SK-N-SH (cell line): ENCODE results near the gene ADISSP. TPM values are rescaled to one million over a fixed set of nuclear protein-coding genes. Genes with fewer than 3 reads are reported as not detected.

Experiments
- CTCF ChIA-PET: fragments of 300-600, 350-600 bp; formaldehyde crosslinking; extraction: SDS; loops from one replicate; lab custom pipeline; 2021; lab: Yijun Ruan, JAX
- POLR2A ChIA-PET: fragments of 350-600 bp; sonication (Branson Sonifier 250); formaldehyde crosslinking; extraction: SDS; loops from one replicate; lab custom pipeline; 2020; ENCODE audit warnings: antibody characterized with exemption, inconsistent platforms; lab: Yijun Ruan, JAX
- DNase-seq: peaks from one replicate; pipeline ENCODE4 v3.0.0; 2012
- H2AFZ ChIP-seq: fragments of 200-600 bp; sonication (generic); 2 replicates; pipeline ENCODE4 v1.8.1; 2016; ENCODE audit warnings: antibody characterized with exemption, mild to moderate bottlenecking, low read depth
- H3F3A ChIP-seq: fragments of 200-600 bp; sonication (generic); replicated peaks from 2 replicates; pipeline ENCODE3; 2016; ENCODE audit warnings: antibody characterized with exemption, mild to moderate bottlenecking; ENCODE audit not compliant: insufficient read depth
- H3K27ac ChIP-seq, 2 experiments: fragments of 200-500 bp in 1 of 2; fragments of 200-600 bp in 1 of 2; sonication (Bioruptor generic) in 1 of 2; sonication (generic), shearing (Covaris generic) in 1 of 2; 2 replicates each; pipeline versions ENCODE4 v1.5.1 to v1.6.1; 2014 to 2016; ENCODE audit warnings: low read depth in 2 of 2, inconsistent platforms in 1 of 2, low read length in 1 of 2, mild to moderate bottlenecking in 1 of 2, mixed read lengths in 1 of 2
- H3K27me3 ChIP-seq: fragments of 200-600 bp; sonication (generic), shearing (Covaris generic); 2 replicates; pipeline ENCODE4 v1.6.1; 2016; ENCODE audit warnings: mixed run types; ENCODE audit not compliant: insufficient read depth
- H3K36me3 ChIP-seq, 2 experiments: fragments of 200-500 bp in 1 of 2; fragments of 200-600 bp in 1 of 2; sonication (Bioruptor generic) in 1 of 2; sonication (generic) in 1 of 2; replicated peaks in 1 of 2; 2 replicates each; pipeline versions ENCODE3 to v1.5.1; 2014 to 2016; ENCODE audit warnings: low read length in 1 of 2, mild to moderate bottlenecking in 1 of 2; ENCODE audit not compliant: insufficient read depth in 2 of 2, control insufficient read depth in 1 of 2
- H3K4me1 ChIP-seq, 2 experiments: fragments of 200-500 bp in 1 of 2; fragments of 200-600 bp in 1 of 2; sonication (Bioruptor generic) in 1 of 2; sonication (generic), shearing (Covaris generic) in 1 of 2; 2 replicates each; pipeline versions ENCODE4 v1.5.1 to v1.6.1; 2014 to 2016; ENCODE audit warnings: low read depth in 1 of 2, low read length in 1 of 2, mixed run types in 1 of 2; ENCODE audit not compliant: insufficient read depth in 2 of 2, control insufficient read depth in 1 of 2
- H3K4me2 ChIP-seq: fragments of 200-600 bp; sonication (generic), shearing (Covaris generic); 2 replicates; pipeline ENCODE4 v1.6.1; 2017; ENCODE audit warnings: mixed run types
- H3K4me3 ChIP-seq, 2 experiments: fragments of 200-500 bp in 1 of 2; fragments of 200-600 bp in 1 of 2; sonication (Bioruptor generic) in 1 of 2; sonication (generic), shearing (Covaris generic) in 1 of 2; 2 replicates each; pipeline versions ENCODE4 v1.5.1 to v1.8.1; 2014 to 2016; ENCODE audit warnings: low read depth in 2 of 2, inconsistent platforms in 1 of 2, low read length in 1 of 2, mild to moderate bottlenecking in 1 of 2, mixed read lengths in 1 of 2, moderate library complexity in 1 of 2
- H3K79me2 ChIP-seq: fragments of 200-600 bp; sonication (generic); 2 replicates; pipeline ENCODE4 v1.8.1; 2017; ENCODE audit warnings: mild to moderate bottlenecking; ENCODE audit not compliant: insufficient read depth
- H3K9ac ChIP-seq: fragments of 200-600 bp; sonication (generic); 2 replicates; pipeline ENCODE4 v1.6.1; 2017; ENCODE audit warnings: mixed run types
- H3K9me2 ChIP-seq: fragments of 200-600 bp; sonication (generic); 2 replicates; pipeline ENCODE4 v1.6.1; 2017; ENCODE audit warnings: mixed run types
- H3K9me3 ChIP-seq: fragments of 200-600 bp; sonication (generic); 2 replicates; pipeline ENCODE4 v1.6.1; 2017; ENCODE audit warnings: mixed run types, mild to moderate bottlenecking, moderate library complexity
- H4K20me1 ChIP-seq: fragments of 200-600 bp; sonication (generic); 2 replicates; pipeline ENCODE4 v1.6.1; 2017; ENCODE audit warnings: mild to moderate bottlenecking, mixed run types; ENCODE audit not compliant: insufficient read depth
- CHD2 ChIP-seq: fragments of 150-350 bp; IDR thresholded peaks from 2 replicates; pipeline ENCODE4 v1.6.1; 2018; ENCODE audit warnings: low read length; ENCODE audit not compliant: partially characterized antibody
- EZH2phosphoT487 ChIP-seq: fragments of 200-600 bp; sonication (generic); IDR thresholded peaks from 2 replicates; pipeline ENCODE4 v1.6.1; 2017; ENCODE audit warnings: low read depth, mixed run types, mild to moderate bottlenecking, antibody characterized with exemption, moderate library complexity, borderline replicate concordance
- FOSL2 ChIP-seq: IDR thresholded peaks from 2 replicates; pipeline ENCODE4 v1.4.0; 2012; ENCODE audit warnings: low read depth, mild to moderate bottlenecking, moderate library complexity, borderline replicate concordance
- FOXM1 ChIP-seq: IDR thresholded peaks from 2 replicates; pipeline ENCODE4 v1.4.0; 2012; ENCODE audit warnings: low read depth, mild to moderate bottlenecking
- GABPA ChIP-seq: IDR thresholded peaks from 2 replicates; pipeline ENCODE4 v1.4.0; 2012; ENCODE audit warnings: low read depth, mild to moderate bottlenecking
- IRF3 ChIP-seq: fragments of 150-350 bp; IDR thresholded peaks from 2 replicates; pipeline ENCODE4 v1.6.1; 2016; ENCODE audit warnings: mild to moderate bottlenecking, low read depth, low read length
- MEF2A ChIP-seq: IDR thresholded peaks from 2 replicates; pipeline ENCODE4 v1.4.0; 2012; ENCODE audit warnings: low read depth, borderline replicate concordance
- MXI1 ChIP-seq: IDR thresholded peaks from 2 replicates; pipeline ENCODE4 v1.6.1; 2012; ENCODE audit warnings: mild to moderate bottlenecking, low read depth, low read length, improper control_type of control experiment
- NRF1 ChIP-seq: IDR thresholded peaks from 2 replicates; pipeline ENCODE4 v1.6.1; 2012; ENCODE audit warnings: low read depth, mild to moderate bottlenecking, low read length
- PBX3 ChIP-seq: IDR thresholded peaks from 2 replicates; pipeline ENCODE4; 2012
- REST ChIP-seq: IDR thresholded peaks from 2 replicates; pipeline ENCODE4 v1.6.1; 2012; ENCODE audit warnings: mild to moderate bottlenecking, low read depth, low read length, moderate library complexity
- RXRA ChIP-seq: IDR thresholded peaks from 2 replicates; pipeline ENCODE4 v1.4.0; 2012; ENCODE audit warnings: low read depth, mild to moderate bottlenecking, borderline replicate concordance
- TEAD4 ChIP-seq: IDR thresholded peaks from 2 replicates; pipeline ENCODE4 v1.4.0; 2012; ENCODE audit warnings: mild to moderate bottlenecking, borderline replicate concordance; ENCODE audit not compliant: insufficient read depth
- USF2 ChIP-seq: fragments of 150-350 bp; IDR thresholded peaks from 2 replicates; pipeline ENCODE4 v1.6.1; 2017; ENCODE audit warnings: antibody characterized with exemption, low read length, low read depth, borderline replicate concordance
- whole genome bisulfite sequencing: methylation state at CpG from one replicate; pipeline ENCODE4 v1.1.6; 2017; ENCODE audit warnings: low lambda C conversion rate; 5-methylcytosine and 5-hydroxymethylcytosine counted together
- polyA plus RNA-seq, 3 experiments: library from polyadenylated mRNA; depleted of rRNA; stranded (reverse); fragments of >200 nt; gene quantifications; 2 replicates each; pipeline ENCODE4 v1.2.3, GENCODE V29; 2012

Gene ADISSP
- polyA plus RNA-seq, 1 of the 3 experiments (the other 2 are of a cell fraction): 73.9 TPM

- H3K36me3 ChIP-seq: no peaks in the 10 kb centered on the region
- no peak overlapping the region for H3K27ac ChIP-seq
- H3K27me3 ChIP-seq: no peaks in the 10 kb centered on the region
- H4K20me1 ChIP-seq: no peaks in the 10 kb centered on the region
- no peak for DNase-seq
- 100% methylated on average over 3 of the region's 3 CpGs for WGBS
- peaks cover 9 to 22% of the 10 kb centered on the region in 2 experiments; a peak in 3 of 4 replicates for H3K4me1 ChIP-seq
- no peak overlapping the region for H2AFZ ChIP-seq
- ChIA-PET POLR2A (no interaction called here), CTCF (interaction anchor here (1.1 to 13.1 kb wide), 4 partner anchors 14 to 57 kb away, joined by 3 to 151 read pairs (median 4); no protein-coding TSS in a partner anchor)
- H3K4me2 ChIP-seq: no peak overlapping the region
- H3K9me2 ChIP-seq: no peaks in the 10 kb centered on the region
- peaks cover 17% of the 10 kb centered on the region for H3F3A ChIP-seq
- no peaks in the 10 kb centered on the region for H3K9me3 ChIP-seq
- no peak overlapping the region for H3K4me3 ChIP-seq
- TF ChIP-seq FOXM1 (no peak), REST (no peak), USF2 (no peak), NRF1 (no peak), FOSL2 (no peak), EZH2phosphoT487 (no peak), IRF3 (no peak), MEF2A (no peak), PBX3 (no peak), GABPA (no peak), MXI1 (no peak), CHD2 (no peak), RXRA (no peak), TEAD4 (no peak)
- no peak overlapping the region for H3K9ac ChIP-seq
- peaks cover 11% of the 10 kb centered on the region; the same call in 1 of the 2 replicates for H3K79me2 ChIP-seq
Measured at GRCh38 chr20:3764659-3765058, 2.9 kb downstream of the ADISSP start.
